Measurements from ENCODE around the gene NPPC.
"Not testable (repeated sequence)": the region's sequence is repeated elsewhere in the genome, so short reads cannot be mapped to it uniquely, and the experiment has no call there.

NPPC gene

GRCh38 chr2:231920795-231921194 is 5.4 kb downstream of the NPPC start:
- DNase-seq (ENCODE audit: low read depth in 2 of 2, low spot score in 1 of 2), result no peak

GRCh38 chr2:231920366-231920765 is 5.8 kb downstream of the NPPC start:
- no peak for DNase-seq (ENCODE audit: low read depth in 2 of 2, low spot score in 1 of 2)

GRCh38 chr2:231919341-231920035 is 6.7 kb downstream of the NPPC start:
- no peak for DNase-seq (ENCODE audit: low read depth in 2 of 2, low spot score in 1 of 2)

- DNase-seq (ENCODE audit: low read depth in 2 of 2, low spot score in 1 of 2), result no peak
These were observed 7.5 kb downstream of the NPPC start for GRCh38 chr2:231918501-231919330.

GRCh38 chr2:231917280-231918066 is 8.7 kb downstream of the NPPC start:
- DNase-seq (ENCODE audit: low read depth in 2 of 2, low spot score in 1 of 2), result no peak

- DNase-seq (ENCODE audit: low read depth in 2 of 2, low spot score in 1 of 2), result no peak
These were observed 12.0 kb downstream of the NPPC start for GRCh38 chr2:231914077-231914690.

GRCh38 chr2:231911381-231911780 is 14.8 kb downstream of the NPPC start:
- DNase-seq (ENCODE audit: low read depth in 2 of 2, low spot score in 1 of 2), result no peak

- no peak for DNase-seq (ENCODE audit: low read depth in 2 of 2, low spot score in 1 of 2)
These were observed 15.4 kb downstream of the NPPC start for GRCh38 chr2:231910771-231911170.

GRCh38 chr2:231910161-231910560 is 16.0 kb downstream of the NPPC start:
- DNase-seq (ENCODE audit: low read depth in 2 of 2, low spot score in 1 of 2), result not testable (repeated sequence)

- no peak for DNase-seq (ENCODE audit: low read depth in 2 of 2, low spot score in 1 of 2)
These were observed 16.6 kb downstream of the NPPC start for GRCh38 chr2:231909631-231910030.

- DNase-seq (ENCODE audit: low read depth in 2 of 2, low spot score in 1 of 2), result no peak
These were observed 17.6 kb downstream of the NPPC start for GRCh38 chr2:231908584-231908983.

GRCh38 chr2:231907765-231908164 is 18.4 kb downstream of the NPPC start:
- no peak for DNase-seq (ENCODE audit: low read depth in 2 of 2, low spot score in 1 of 2)

- DNase-seq (ENCODE audit: low read depth in 2 of 2, low spot score in 1 of 2), result no peak
These were observed 21.2 kb downstream of the NPPC start for GRCh38 chr2:231905026-231905425.

GRCh38 chr2:231904161-231904611 is 22.0 kb downstream of the NPPC start:
- no peak for DNase-seq (ENCODE audit: low read depth in 2 of 2, low spot score in 1 of 2)

GRCh38 chr2:231902598-231902997 is 23.6 kb downstream of the NPPC start:
- no peak for DNase-seq (ENCODE audit: low read depth in 2 of 2, low spot score in 1 of 2)

GRCh38 chr2:231900972-231901371 is 25.2 kb downstream of the NPPC start:
- no peak for DNase-seq (ENCODE audit: low read depth in 2 of 2, low spot score in 1 of 2)

- peak in 1 of 2 donors; percentile 18 for DNase-seq (ENCODE audit: low read depth in 2 of 2, low spot score in 1 of 2)
These were observed 25.7 kb downstream of the NPPC start for GRCh38 chr2:231900486-231900942.

GRCh38 chr2:231894566-231895380 is 31.4 kb downstream of the NPPC start:
- no peak for DNase-seq (ENCODE audit: low read depth in 2 of 2, low spot score in 1 of 2)

- no peak for DNase-seq (ENCODE audit: low read depth in 2 of 2, low spot score in 1 of 2)
These were observed 34.7 kb downstream of the NPPC start for GRCh38 chr2:231891514-231891905.

- no peak for DNase-seq (ENCODE audit: low read depth in 2 of 2, low spot score in 1 of 2)
These were observed 35.2 kb downstream of the NPPC start for GRCh38 chr2:231890896-231891513.

All from stimulated activated CD8-positive, alpha-beta memory T cell treated with anti-CD3 and anti-CD28 coated beads, Interleukin-4, amount 100 ng/mL, for 1 hour (primary cell).